ENCODE measurements around the gene PPP1R13B.

The PPP1R13B gene

DNA sequence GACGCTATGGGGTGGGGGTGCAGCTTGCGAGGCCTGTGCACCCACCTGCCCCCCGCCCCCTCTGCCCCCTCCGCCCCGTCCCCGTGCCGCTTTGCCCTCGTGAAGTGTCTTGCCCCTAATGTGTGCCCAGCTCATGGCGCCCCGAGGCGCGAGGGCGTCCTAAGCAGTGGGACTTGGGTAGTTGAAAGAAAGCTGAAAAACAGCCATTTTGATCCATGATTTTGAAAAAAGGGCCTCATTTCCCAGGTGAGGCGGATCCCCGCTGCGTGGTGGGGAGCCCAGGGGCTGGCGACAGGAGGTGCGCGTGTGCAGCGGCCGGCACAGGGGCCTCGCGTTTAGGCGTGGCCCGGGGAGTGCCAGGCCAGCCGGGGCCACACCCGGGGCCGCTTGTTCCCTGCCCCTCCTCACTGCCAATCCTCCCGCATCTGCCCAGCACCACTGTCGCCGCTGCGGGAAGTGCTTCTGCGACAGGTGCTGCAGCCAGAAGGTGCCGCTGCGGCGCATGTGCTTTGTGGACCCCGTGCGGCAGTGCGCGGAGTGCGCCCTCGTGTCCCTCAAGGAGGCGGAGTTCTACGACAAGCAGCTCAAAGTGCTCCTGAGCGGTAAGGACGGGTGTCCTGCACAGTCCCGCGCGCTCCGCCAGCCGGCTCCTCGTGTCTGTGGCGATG lies 119.9 kb downstream of the PPP1R13B start:
- DNase-seq = no peak

- no peak for DNase-seq
Observed at GRCh38 chr14:103726474-103726873, 120.9 kb downstream of the PPP1R13B start.

DNA sequence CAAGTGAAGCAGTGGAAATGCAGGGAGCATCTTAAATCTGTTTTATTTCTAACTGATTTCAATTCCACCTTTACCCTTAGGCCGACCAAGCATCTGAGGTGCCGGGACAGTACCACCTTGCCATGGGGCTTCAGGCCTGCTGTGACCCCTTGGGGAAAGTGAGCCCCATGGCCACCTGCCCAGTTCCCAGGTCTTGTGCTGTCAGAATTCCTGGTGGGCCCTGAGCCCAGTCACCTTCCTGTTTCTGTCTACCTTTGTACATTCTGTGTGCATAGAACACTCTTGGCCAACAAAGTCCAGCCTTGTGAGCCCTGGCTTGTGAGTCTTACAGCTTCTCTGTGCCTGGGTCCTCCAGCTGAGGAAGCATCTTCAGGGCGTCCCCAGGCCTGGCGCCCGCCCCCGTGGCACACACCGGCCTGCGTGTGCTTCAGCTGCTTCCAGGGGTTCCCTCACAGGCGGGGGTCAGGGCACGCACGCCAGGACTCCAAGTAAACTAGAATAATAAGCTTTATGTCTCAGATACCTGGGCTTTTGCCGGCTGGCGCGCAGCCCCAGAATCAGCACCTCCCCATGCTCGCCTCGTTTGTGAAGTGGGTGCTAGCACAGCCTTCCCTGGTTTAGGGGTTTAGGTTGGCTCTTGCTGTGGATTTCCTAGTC lies 121.5 kb downstream of the PPP1R13B start:
- DNase-seq = no peak

DNA sequence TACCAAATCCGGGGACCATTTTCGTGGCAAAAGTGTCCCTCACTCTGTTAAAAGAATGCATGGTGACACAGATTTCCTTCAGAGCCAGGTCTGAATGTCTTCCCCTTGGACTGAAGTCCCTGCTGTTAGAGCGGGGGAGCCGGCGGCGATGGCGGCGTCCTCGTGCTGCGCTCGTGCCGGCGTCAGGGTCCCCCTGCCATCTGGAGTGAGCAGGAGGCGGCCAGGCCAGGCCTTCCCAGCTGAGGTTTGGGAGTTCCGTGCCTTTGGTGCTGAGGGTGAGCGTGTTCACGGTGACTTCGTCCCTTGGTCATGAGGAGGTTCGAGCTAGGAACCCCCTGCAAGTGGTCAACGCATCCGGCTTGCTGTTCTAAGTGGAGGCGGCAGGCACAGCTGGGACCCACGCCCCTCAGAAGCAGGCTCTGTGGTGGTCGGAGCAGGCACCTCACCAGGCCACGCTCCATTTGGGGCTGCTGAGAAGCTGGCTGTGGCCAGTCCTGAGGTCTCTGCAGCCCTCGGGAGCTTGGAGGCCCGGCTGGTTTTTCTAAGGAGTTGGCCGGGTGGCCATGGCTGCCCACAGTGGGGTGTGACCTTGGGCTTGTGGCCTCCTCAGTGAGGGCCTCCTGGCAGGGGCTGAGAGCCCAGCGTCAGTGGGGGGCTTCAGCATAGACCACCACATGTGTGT lies 122.2 kb downstream of the PPP1R13B start:
- DNase-seq = no peak

GRCh38 chr14:103724116-103724515 lies 123.3 kb downstream of the PPP1R13B start:
- no peak for DNase-seq

GRCh38 chr14:103723748-103724081 lies 123.7 kb downstream of the PPP1R13B start:
- no peak for DNase-seq

DNA sequence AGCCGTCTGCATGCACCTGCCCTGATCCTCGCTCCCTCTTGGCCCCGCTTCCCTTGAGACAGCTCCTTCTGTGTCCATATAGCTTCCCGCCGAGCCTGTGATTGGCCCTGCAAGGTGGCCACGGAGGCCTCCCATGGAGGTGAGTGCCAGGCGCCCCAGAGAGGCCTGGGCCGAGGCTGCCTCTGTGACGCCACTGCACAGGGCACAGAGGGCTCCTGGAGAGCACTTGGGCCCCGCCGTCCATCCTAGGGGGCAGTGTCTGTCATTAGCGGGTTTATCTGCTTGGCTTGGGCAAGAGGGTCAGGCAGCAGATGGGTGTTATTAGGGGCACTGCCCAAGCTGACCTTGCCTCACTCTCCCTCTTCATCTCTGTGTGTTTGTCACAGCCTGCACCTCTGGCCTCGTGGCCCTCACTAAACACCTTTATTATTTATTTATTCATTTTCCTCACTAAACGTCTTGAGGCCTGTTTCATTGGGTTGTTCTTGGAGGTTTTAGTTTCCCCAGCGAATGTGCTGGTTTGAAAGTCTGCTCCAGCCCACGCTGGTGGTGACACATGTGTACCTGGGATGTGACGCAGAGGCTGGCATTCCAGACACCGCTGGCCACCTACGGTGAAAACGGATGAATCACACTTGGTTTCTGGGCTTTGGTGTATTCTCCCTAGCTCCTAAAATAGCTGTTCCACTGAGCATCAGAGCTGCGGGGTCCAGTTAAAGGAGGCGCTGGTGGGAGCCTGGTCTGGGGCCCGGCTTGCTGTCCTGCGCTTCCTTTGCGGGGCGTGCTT lies 125.8 kb downstream of the PPP1R13B start:
- no peak for DNase-seq

DNA sequence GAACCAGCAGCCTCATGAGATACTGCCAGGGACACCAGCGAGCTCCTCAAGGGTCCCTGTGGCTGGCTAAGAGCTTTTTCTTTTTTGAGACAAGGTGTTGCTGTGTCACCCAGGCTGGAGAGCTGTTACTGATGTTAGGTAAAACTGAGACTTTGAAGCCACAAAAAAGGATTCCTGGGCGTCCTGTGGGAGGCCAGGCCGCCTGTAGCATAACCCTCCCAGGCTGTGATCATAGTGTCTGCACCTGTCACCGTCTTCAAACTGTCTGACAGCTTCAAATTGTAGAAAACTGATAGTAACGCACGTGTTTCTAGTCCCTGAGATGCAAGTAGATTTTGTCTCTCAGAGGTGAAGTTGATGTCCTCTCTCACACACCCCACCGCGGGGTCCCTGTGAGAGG lies 127.6 kb downstream of the PPP1R13B start:
- no peak for DNase-seq

DNA sequence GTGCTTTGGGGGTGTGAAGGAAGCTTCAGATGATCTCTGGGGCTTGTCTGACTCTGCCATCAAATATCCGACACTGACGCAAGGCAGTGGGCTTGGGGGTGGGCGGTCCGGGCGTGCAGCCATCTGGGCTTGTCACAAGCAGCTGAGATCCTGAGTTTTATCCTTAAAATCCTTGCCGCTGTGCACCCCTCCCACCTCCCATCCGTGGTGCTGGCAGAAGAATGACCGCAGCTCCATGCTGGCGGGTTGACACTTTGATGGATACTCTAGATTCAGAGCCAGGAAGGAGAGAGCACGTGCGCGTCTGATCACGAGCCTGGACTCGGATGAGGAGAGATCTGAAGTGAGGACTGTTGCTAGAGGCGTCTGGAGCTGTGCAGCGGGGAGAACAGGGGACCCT lies 128.8 kb downstream of the PPP1R13B start:
- no peak for DNase-seq

DNA sequence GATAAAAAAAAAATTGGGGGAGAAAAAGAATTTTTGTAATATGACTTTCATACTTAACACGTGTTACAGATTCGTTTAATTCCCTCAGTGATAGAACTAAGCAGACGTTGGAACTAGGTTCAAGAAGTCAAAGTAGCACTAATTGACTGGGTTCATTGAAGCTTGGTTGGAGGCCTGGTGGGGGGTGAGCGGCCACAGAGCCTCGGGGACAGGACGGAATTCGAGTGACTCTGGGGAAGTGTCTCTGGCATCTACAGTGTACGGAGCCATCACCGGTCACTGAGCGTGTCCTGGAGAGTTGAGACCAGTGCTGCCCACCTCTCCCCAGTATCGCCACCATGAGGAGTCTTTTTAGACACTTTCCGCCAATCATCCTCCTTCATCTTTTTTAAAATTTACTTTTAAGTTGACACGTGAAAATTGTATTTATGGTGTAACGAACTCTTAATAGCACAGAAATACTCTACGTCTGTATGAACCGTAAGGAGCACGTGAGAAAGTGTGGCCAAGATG lies 130.4 kb downstream of the PPP1R13B start:
- no peak for DNase-seq

DNA sequence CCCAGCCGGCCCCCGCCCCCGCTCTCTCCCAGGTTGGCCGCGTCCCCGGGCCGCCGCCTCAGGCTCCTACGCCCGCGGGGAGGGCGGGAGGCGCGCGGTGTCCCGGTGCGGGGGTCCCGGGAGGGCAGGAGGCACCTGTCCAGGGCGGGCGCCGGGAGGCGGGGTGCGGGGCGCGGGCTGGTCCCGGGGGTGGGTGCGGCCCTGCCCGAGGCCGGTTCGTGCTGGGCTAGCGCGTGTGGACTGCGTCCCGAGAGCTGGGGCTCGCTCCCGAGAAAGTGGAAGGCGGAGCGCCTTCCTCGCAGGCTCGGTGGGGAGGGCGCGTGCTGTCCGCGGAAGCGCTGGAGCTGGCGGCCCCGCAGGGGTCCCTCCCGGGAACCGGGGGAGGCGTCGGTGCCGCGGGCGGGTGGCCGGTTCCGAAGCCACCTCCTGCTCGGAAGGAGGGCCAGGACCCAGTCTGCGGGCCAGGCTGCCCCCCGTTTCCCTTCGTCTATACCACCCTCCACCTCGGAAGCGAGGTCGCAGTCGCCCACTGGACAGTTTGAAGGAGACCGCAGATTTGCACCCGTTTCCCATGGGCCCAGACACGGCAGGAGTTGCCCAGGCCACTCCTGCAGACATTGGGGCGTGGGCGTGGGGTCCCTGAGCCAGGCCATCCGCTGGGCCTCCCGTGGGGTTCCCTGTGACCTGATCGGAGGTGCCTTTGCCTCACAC lies 131.1 kb downstream of the PPP1R13B start:
- no peak for DNase-seq

- peak; percentile 99 for DNase-seq
Observed at GRCh38 chr14:103715052-103716000, 132.0 kb downstream of the PPP1R13B start, which contains the start of the genes XRCC3 and ZFYVE21. XRCC3 (minus strand) TSS chr14:103715451; CDS start chr14:103711087, 4,364 bp downstream. ZFYVE21 (plus strand) TSS chr14:103715810; CDS start chr14:103715842, 32 bp downstream.

DNA sequence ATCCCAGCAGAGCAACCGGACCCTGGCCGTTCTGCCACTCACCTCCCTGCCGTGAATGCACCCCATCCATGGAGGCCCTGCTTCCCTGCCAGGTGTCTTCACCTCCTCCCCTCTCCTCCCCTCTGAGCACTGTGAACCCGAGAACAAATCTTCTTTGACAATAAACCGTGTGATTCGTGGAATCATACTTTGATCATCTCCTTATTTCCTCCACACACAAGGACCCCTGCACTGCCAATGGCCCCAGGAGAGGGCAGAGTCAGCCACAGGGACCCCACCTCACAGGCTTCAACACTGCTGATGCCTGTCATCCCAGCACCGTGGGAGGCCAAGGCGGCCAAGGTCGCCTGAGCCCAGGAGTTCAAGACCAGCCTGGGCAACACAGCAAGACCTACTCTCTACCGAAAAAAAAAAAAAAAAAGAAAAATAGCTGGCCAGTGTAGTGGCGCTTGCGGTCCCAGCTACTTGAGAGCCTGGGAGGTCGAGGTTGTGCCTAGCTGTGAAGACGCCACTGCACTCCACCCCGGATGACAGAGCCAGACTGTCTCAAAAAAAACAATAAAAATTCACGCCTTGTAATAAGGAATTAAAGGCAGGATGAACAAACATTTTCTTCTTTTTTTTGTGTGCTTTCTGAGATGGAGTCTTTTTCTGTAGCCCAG lies 133.2 kb downstream of the PPP1R13B start:
- DNase-seq = no peak

DNA sequence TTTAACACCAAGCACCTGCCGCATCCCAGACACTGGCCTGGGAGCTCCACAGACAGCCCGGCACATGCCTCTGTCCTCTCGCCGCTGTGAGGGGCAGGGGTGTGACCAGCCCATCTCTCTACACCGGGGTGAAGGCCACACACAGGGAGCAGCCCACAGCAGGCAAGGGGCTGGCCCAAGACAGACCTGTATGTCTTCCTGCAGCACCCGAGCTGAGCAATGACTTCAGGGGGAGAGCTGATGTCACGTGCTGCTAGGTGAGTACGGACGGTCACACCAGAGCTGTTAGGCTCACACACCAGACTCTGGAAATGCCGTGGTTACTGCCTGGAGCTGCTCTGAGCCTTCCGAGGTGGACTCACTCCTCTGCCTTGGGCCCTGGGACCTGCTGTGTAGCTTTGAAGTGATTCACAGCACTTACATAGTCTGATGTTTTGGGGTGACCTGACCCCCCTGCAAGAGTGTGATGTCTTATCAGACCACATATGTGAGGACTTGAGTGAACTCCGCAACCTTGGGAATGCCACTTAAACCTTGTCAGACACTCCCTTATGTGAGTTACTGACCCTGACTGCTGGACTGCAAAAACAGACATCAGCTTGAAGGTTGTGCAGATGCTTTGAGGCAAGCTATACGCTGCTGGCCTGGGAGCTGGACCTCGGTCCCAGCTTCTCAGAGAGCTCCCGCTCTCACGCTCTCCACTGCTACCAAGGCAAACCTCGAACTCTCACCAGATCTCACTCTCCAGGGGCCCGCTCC lies 133.9 kb downstream of the PPP1R13B start:
- no peak for DNase-seq

DNA sequence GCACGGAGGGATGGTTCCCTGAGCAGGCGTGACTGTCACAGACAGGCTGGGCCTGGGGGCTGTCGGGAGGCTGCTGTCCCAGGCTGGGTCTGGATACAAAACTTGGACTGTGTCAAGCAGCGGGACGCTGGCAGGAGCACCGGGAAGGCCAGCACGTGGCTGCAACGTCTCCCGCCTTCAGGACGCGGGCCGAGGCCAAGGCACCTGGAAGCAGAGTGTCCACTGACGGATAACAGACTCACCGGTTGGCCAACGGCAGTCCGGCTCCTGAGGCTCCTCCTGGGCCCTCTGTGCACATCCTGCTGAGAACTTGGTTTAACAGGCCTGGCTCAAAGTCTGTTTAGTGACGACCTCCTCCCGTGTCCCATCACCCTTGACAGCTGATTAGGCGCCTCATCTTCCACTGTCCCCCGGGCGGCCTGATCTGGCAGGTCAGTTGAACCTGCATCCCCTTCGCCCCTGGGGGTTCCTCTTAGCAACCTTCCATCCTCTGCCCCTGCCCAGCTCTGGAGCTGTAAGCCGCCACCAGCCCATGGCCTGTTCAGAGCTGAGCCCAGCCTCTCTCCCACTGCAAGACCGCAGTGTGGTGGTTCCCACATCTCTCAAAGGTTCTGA lies 134.6 kb downstream of the PPP1R13B start:
- DNase-seq = no peak

DNA sequence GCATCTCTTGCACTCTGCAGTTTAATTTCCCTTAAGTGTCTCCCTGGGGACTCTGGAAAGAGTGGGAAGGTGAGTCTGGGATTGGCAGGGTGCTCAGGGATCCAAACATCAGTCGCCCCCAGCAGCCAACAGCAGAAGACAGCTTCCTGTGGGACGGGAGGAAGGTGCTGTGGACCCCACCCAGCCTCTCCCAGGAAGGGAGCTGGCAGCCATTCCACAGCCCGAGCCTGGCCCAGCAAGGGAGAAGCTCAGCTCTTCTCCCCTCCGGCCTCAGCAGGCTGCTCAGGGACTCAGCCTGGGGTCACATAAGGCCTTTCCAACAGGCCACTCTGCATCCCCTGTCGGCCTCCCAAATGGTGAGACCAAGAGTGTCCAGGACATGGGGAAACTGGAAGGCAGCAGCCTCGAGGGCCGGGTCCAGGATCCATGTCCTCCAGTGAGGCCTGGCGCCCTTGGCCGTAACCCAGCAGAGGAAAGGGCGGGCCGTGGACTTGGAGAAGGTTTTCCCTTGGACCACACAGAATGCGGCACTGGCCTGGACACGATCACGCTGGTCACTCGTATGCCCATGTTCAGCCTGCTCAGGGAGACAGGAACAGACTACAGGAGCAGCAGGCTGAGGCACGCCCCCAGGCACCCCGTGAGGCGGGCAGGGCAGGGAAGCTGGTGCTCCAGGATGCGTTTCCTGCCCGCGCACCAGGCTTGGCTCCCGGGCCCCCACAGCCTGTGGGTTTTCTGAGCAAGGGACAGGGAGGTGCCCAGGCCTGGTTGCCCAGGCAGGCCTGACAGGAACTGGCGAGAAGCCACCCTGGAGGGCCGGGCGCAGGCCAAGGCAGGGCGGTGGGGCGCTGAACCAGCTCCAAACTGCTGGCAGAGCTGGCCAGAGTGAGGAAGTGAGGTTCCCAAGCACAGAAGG lies 135.6 kb downstream of the PPP1R13B start:
- no peak for DNase-seq

DNA sequence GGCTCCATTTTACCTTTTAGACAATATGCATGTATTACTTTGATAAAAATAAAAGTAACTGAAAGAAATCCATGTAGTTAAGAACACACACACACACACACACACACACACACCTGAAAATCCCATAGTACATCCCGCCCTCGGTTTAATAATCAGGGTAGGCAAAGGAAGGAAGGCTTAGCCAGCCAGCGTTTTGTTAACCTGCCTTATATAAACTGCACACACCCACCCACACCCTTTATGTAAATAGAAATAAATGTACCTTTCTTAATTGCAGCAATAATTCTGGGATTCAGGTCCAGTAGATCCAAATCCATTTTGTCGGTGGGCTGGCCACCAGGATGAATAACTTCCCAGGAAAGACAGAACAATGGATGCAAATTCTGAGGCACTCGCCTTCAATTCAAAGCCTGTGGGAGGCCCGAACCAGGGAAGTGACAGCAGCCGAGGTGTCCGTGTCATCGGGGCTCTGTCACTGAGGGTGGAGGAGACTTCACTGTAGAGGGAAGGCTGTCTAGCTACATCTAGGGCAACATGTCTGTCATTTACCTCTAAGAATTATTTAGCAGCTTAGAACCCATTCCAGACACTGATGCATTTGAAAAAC lies 136.5 kb downstream of the PPP1R13B start:
- DNase-seq = no peak

- DNase-seq = no peak
Observed at GRCh38 chr14:103709814-103710213, 137.6 kb downstream of the PPP1R13B start.

Measured in amniotic stem cell (primary cell).